A549 (cell line): ENCODE results near the gene TEKTIP1. TPM values are rescaled to one million over a fixed set of nuclear protein-coding genes. Genes with fewer than 3 reads are reported as not detected.

Experiments used
- ATAC-seq, 2 experiments: fragments of 200-7000 bp in 1 of 2; fragments of >200 bp in 1 of 2; cut with Nextera tagmentation in 1 of 2; cut with Tn5 transposase in 1 of 2; 3 replicates each; pipeline versions ENCODE4 v1.8.0 to v1.9.1; 2018 to 2020; ENCODE audit warnings: mild to moderate bottlenecking in 1 of 2, moderate library complexity in 1 of 2
- CTCF ChIA-PET: fragments of 300-600 bp; sonication (Branson Sonifier 250); formaldehyde crosslinking; extraction: SDS; loops from one replicate; lab custom pipeline; 2021; ENCODE audit warnings: antibody characterized with exemption, inconsistent platforms; lab: Yijun Ruan, JAX
- POLR2A ChIA-PET: fragments of 350-600 bp; formaldehyde crosslinking; extraction: SDS; loops from one replicate; lab custom pipeline; 2021; ENCODE audit warnings: antibody characterized with exemption, inconsistent platforms; lab: Yijun Ruan, JAX
- DNase-seq, 2 experiments: peaks; one replicate each; pipeline versions ENCODE4 v3.0.0 to v3.0.0-alpha.2; 2011 to 2016; ENCODE audit warnings: low read depth in 1 of 2, low spot score in 1 of 2
- FAIRE-seq: peaks from 2 replicates; lab custom pipeline; 2011; peaks lifted over from hg19 to GRCh38; lab: Jason Lieb, UNC
- H3K27ac ChIP-seq, 2 experiments: fragments of >200 bp; sonication (Bioruptor Twin); formaldehyde crosslinking; 3 replicates each; pipeline ENCODE4 v1.5.1; 2016 to 2017
- H3K4me1 ChIP-seq: fragments of >200 bp; sonication (Bioruptor Twin); formaldehyde crosslinking; 3 replicates; pipeline ENCODE4 v1.6.1; 2016
- H3K4me2 ChIP-seq: fragments of >200 bp; sonication (Bioruptor Twin); formaldehyde crosslinking; 3 replicates; pipeline ENCODE4 v1.6.1; 2016
- H3K4me3 ChIP-seq: fragments of >200 bp; sonication (Bioruptor Twin); formaldehyde crosslinking; 3 replicates; pipeline ENCODE4 v1.5.1; 2016
- H3K9me3 ChIP-seq: fragments of >200 bp; sonication (Bioruptor Twin); formaldehyde crosslinking; 3 replicates; pipeline ENCODE4 v1.6.1; 2016
- CBX2 ChIP-seq: fragments of 200-600 bp; sonication (generic); IDR thresholded peaks from 2 replicates; pipeline ENCODE4 v1.6.1; 2016; ENCODE audit warnings: low read depth, mild to moderate bottlenecking, borderline replicate concordance
- CHD2 ChIP-seq: fragments of 150-350 bp; IDR thresholded peaks from 2 replicates; pipeline ENCODE4 v1.6.1; 2014; ENCODE audit warnings: low read length; ENCODE audit not compliant: partially characterized antibody
- EHF ChIP-seq: fragments of 250-450 bp; sonication (Bioruptor Pico); IDR thresholded peaks from 2 replicates; pipeline ENCODE4 v1.5.0; 2020; ENCODE audit warnings: mild to moderate bottlenecking
- EHMT2 ChIP-seq: fragments of 200-600 bp; sonication (generic); IDR thresholded peaks from 2 replicates; pipeline ENCODE4 v1.6.1; 2016; ENCODE audit warnings: antibody characterized with exemption, low read depth, mild to moderate bottlenecking, moderate library complexity
- ESRRA ChIP-seq: fragments of 150-350 bp; IDR thresholded peaks from 2 replicates; pipeline ENCODE4 v1.6.1; 2014; ENCODE audit warnings: mild to moderate bottlenecking, low read length, borderline replicate concordance
- GATA3 ChIP-seq: IDR thresholded peaks from 2 replicates; pipeline ENCODE4 v1.6.1; 2012; ENCODE audit warnings: borderline replicate concordance
- HDAC2 ChIP-seq: fragments of 200-600 bp; sonication (generic); IDR thresholded peaks from 2 replicates; pipeline ENCODE4 v1.6.1; 2016
- HOXB13 ChIP-seq: fragments of 250-450 bp; sonication (Bioruptor Pico); IDR thresholded peaks from 2 replicates; pipeline ENCODE4 v1.5.0; 2020; ENCODE audit warnings: low read depth, mild to moderate bottlenecking, moderate library complexity
- HOXB5 ChIP-seq: fragments of 250-450 bp; sonication (Bioruptor Pico); IDR thresholded peaks from 2 replicates; pipeline ENCODE4 v1.5.0; 2020; ENCODE audit warnings: mild to moderate bottlenecking, moderate library complexity
- JUNB ChIP-seq: fragments of >200 bp; sonication (Bioruptor Twin); formaldehyde crosslinking; IDR thresholded peaks from 2 replicates; pipeline ENCODE4 v1.6.1; 2016
- MAFK ChIP-seq: fragments of 450-650 bp; IDR thresholded peaks from 2 replicates; pipeline ENCODE4 v1.6.1; 2014; ENCODE audit not compliant: partially characterized antibody
- POLR2AphosphoS2 ChIP-seq: conservative IDR thresholded peaks from 2 replicates; pipeline ENCODE4 v1.6.1; 2012; ENCODE audit warnings: low read length, improper control_type of control experiment, inconsistent platforms
- RFX5 ChIP-seq: fragments of 450-650 bp; IDR thresholded peaks from 2 replicates; pipeline ENCODE4 v1.7.1; 2014; ENCODE audit warnings: antibody characterized with exemption, mild to moderate bottlenecking, moderate library complexity
- SREBF2 ChIP-seq: fragments of 450-650 bp; IDR thresholded peaks from 2 replicates; pipeline ENCODE4 v1.6.1; 2014; ENCODE audit warnings: mild to moderate bottlenecking, moderate library complexity
- TFCP2L1 ChIP-seq: fragments of 250-450 bp; sonication (Bioruptor Pico); IDR thresholded peaks from 2 replicates; pipeline ENCODE4 v1.5.0; 2021; ENCODE audit warnings: mild to moderate bottlenecking
- WGBS: methylation state at CpG from one replicate; pipeline ENCODE4 v1.1.6; 2017; ENCODE audit errors: missing lambda C conversion rate; 5-methylcytosine and 5-hydroxymethylcytosine counted together
- polyA plus RNA-seq, 4 experiments: library from polyadenylated mRNA; depleted of rRNA in 3 of 4; stranded (reverse); fragments of >200 nt; fragmentation: RNase III in 1 of 4; extraction: RNeasy Plus Mini Kit Qiagen cat#74134 plus additional on column Dnase treatment in 1 of 4; gene quantifications; 2 replicates in 3 of 4; 3 replicates in 1 of 4; pipeline ENCODE4 v1.2.3, GENCODE V29; 2011 to 2017
- TF ChIP-seq, protein P1 (sequence below): fragments of 250-450 bp; sonication (Bioruptor Pico); IDR thresholded peaks from 2 replicates; pipeline ENCODE4 v1.5.0; 2021; ENCODE audit warnings: mild to moderate bottlenecking, moderate library complexity, borderline replicate concordance
- TF ChIP-seq, protein P2 (sequence below): fragments of 250-450 bp; sonication (Bioruptor Pico); IDR thresholded peaks from 2 replicates; pipeline ENCODE4 v1.5.0; 2020; ENCODE audit warnings: low read depth, mild to moderate bottlenecking, moderate library complexity

Gene TEKTIP1
- polyA plus RNA-seq, 2 of the 4 experiments (the other 2 are of a cell fraction) = not detected

DNA sequence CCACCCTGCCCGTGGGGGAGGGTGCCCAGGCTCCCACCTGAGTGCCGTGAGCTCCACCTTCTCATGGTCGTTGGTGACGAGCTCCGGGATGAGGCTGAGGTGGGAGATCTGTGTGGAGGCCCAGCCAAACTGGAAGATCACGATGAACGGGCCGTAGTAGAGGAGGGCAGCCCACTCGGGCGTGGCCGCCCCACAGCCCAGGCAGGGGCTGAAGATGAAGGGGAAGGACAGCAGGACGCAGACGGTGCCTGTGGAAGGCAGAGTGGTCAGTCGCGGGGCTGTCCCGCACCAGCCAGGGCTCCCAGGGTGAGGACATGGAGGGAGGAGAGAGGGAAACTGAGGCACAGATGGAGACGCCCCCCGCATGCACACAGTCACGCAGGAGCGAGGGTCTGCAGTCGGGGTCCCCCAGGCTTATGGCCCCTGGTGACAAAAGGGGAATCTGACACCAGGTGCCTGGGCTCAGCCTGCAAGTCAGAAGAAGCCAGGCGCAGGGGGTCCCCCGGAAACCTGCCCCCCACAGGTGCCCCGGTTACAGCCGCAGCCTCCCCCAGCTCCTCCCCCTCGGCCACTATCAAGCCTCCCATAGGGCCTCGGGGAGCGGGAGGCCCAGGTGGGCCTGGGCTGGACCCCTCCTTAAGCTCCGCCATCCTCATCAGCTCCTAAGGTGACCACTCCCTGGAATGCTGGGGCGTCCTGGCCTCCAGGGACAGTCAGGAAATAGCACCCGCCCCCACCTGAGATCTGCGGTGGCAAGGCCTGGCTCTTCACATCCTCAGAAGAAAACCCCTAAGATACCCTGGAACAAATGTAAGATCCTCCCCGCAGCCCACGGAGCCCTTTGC, 12.2 kb downstream of the TEKTIP1 start:
- FAIRE-seq = no peak

DNA sequence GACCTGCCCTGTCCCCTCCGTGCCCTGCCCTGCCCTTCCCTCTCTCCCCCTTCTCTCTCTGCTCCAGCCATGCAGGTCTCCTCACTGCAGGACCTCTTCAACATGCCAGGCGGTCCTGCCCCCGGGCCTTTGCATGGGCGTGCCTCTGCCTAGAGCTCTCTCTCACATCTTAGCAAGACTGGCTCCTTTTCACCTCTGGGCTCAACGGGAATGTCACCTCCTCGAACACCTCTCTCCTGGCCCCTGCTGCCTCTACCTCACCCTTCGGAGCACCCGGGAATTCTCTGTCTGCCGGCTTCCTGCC, 12.8 kb downstream of the TEKTIP1 start:
- ChIA-PET POLR2A (no interaction called here), CTCF (interaction anchor here (1.9 kb wide), 1 partner anchor 24 kb away, joined by 11 read pairs; no protein-coding TSS in a partner anchor)
- WGBS = 87% methylated on average over 9 of the region's 9 CpGs
- no peak for DNase-seq
- TF ChIP-seq HOXB5 = no peak
- TF ChIP-seq, protein P1, sequence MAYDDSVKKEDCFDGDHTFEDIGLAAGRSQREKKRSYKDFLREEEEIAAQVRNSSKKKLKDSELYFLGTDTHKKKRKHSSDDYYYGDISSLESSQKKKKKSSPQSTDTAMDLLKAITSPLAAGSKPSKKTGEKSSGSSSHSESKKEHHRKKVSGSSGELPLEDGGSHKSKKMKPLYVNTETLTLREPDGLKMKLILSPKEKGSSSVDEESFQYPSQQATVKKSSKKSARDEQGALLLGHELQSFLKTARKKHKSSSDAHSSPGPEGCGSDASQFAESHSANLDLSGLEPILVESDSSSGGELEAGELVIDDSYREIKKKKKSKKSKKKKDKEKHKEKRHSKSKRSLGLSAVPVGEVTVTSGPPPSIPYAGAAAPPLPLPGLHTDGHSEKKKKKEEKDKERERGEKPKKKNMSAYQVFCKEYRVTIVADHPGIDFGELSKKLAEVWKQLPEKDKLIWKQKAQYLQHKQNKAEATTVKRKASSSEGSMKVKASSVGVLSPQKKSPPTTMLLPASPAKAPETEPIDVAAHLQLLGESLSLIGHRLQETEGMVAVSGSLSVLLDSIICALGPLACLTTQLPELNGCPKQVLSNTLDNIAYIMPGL (CRISPR knock-in tag) = no peak
- TF ChIP-seq JUNB = no peak
- no peak for TF ChIP-seq ESRRA
- TF ChIP-seq GATA3 = no peak
- TF ChIP-seq POLR2AphosphoS2 = no peak
- no peak for TF ChIP-seq HDAC2
- no peak for TF ChIP-seq TFCP2L1 (CRISPR knock-in tag)
- no peak for TF ChIP-seq CHD2
- TF ChIP-seq SREBF2 = no peak
- no peak for TF ChIP-seq MAFK
- no peak for TF ChIP-seq HOXB13 (CRISPR knock-in tag)
- Histone ChIP-seq H3K27ac (no peak overlapping the region), H3K4me2 (no peak overlapping the region), H3K9me3 (no peaks in the 10 kb centered on the region), H3K4me1 (peaks cover 16% of the 10 kb centered on the region), H3K4me3 (no peak overlapping the region)
- ATAC-seq = no peak
- no peak for FAIRE-seq

More for the DNA sequence above, 12.2 kb downstream of the TEKTIP1 start:
- Histone ChIP-seq H3K4me2 (no peak overlapping the region), H3K27ac (no peak overlapping the region), H3K9me3 (no peaks in the 10 kb centered on the region)
- POLR2A ChIA-PET = no interaction called here
- no peak for TF ChIP-seq EHMT2
- TF ChIP-seq HOXB5 = no peak
- no peak for TF ChIP-seq POLR2AphosphoS2
- TF ChIP-seq RFX5 = no peak
- TF ChIP-seq MAFK = no peak
- TF ChIP-seq EHF (CRISPR knock-in tag) = no peak
- TF ChIP-seq, all 56 proteins: peak for 0
- no peak for ATAC-seq
- 91% methylated on average over 23 of the region's 34 CpGs for WGBS
- DNase-seq = no peak
- CTCF ChIA-PET = interaction anchor here (0.6 to 1.9 kb wide), 2 partner anchors 24 to 100 kb away, joined by 3 to 11 read pairs; no protein-coding TSS in a partner anchor
- peaks cover 12% of the 10 kb centered on the region for H3K4me1 ChIP-seq
- H3K4me3 ChIP-seq = no peak overlapping the region

DNA sequence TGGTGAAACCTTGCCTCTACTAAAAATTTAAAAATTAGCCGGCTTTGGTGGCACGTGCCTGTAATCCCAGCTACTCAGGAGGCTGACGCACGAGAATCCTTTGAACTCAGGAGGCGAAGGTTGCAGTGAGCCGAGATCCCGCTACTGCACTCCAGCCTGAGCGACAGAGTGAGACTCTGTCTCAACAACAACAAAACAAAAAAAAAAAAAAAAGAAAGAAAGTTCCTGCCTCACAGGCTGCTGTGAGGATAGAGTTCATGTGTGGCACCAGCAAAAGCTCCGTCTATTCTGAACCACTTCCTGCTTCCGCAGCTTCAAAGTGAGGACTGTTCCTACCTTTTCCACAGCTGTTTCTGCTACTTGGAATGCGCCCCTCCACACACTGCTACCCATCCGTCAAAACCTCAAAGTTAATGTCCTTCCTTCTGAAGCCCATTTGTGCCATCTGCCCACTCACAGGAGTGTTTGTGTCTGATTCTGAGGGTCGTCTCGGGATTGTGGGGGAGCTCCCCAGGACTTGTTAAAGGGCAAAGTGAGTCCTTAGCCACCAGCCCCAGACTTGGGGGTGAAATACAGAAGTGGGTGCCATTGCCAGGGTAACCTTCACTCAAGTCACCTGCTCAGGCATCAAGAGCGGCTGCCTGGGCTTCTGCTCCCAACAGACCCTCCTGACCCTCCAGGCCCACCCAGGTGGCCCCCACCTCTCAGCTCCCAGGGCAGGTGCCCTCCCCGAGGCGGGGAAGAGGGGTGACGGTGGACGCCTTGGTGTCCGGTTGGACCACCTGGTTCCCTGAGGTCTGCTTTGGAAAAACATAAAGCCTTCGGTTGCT, 15.5 kb downstream of the TEKTIP1 start:
- 91% methylated on average over 20 of the region's 21 CpGs for WGBS
- Histone ChIP-seq H3K4me3 (no peak overlapping the region), H3K4me1 (peaks cover 22% of the 10 kb centered on the region), H3K27ac (0 out of 6 replicates have a peak overlapping the region, but pooled peaks of 1 of the 2 experiments have one; percentile 33), H3K9me3 (no peaks in the 10 kb centered on the region), H3K4me2 (no peak overlapping the region; the same call in 2 of the 3 replicates)
- DNase-seq = no peak
- CTCF ChIA-PET = interaction anchor here (0.6 to 10.0 kb wide), 3 partner anchors 9 to 20 kb away, joined by 3 to 70 read pairs (median 54); partner anchors contain the start of gene HMG20B
- ATAC-seq = no peak
- FAIRE-seq = no peak
- TF ChIP-seq, protein P2, sequence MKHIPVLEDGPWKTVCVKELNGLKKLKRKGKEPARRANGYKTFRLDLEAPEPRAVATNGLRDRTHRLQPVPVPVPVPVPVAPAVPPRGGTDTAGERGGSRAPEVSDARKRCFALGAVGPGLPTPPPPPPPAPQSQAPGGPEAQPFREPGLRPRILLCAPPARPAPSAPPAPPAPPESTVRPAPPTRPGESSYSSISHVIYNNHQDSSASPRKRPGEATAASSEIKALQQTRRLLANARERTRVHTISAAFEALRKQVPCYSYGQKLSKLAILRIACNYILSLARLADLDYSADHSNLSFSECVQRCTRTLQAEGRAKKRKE = no peak
- TF ChIP-seq CBX2 = no peak
- POLR2A ChIA-PET = no interaction called here
